H1 (cell line): ENCODE data around the gene CHST1. TPM values are rescaled to one million over a fixed set of nuclear protein-coding genes. Genes with fewer than 3 reads are reported as not detected.

Source experiments
- CTCF ChIA-PET: fragments of 300-600 bp; sonication (Branson Sonifier 250); formaldehyde crosslinking; loops from one replicate; lab custom pipeline; 2021; ENCODE audit not compliant: partially characterized antibody; lab: Charles Lee
- POLR2A ChIA-PET: fragments of 300-600 bp; sonication (Branson Sonifier 250); formaldehyde crosslinking; loops from one replicate; lab custom pipeline; 2021; ENCODE audit warnings: inconsistent platforms; ENCODE audit not compliant: partially characterized antibody; lab: Charles Lee
- DNase-seq, 2 experiments: peaks; one replicate each; pipeline versions ENCODE4 v3.0.0 to v3.0.0-alpha.2; 2010 to 2022; ENCODE audit warnings: low spot score in 2 of 2, low read depth in 1 of 2, mixed read lengths in 1 of 2
- FAIRE-seq: peaks from 2 replicates; lab custom pipeline; 2011; peaks lifted over from hg19 to GRCh38; lab: Jason Lieb, UNC
- H2AFZ ChIP-seq: 2 replicates; pipeline ENCODE4 v1.8.1; 2012; ENCODE audit warnings: low read length, inconsistent platforms
- H2AK5ac ChIP-seq: 2 replicates; pipeline ENCODE4 v1.6.1; 2013; ENCODE audit warnings: low read depth, low read length
- H2BK120ac ChIP-seq: replicated peaks from 2 replicates; pipeline ENCODE3; 2013; ENCODE audit warnings: low read depth, low read length, inconsistent platforms
- H2BK12ac ChIP-seq: 2 replicates; pipeline ENCODE4 v1.6.1; 2013; ENCODE audit warnings: low read depth, low read length
- H2BK15ac ChIP-seq: 2 replicates; pipeline ENCODE4 v1.6.1; 2013; ENCODE audit warnings: low read length
- H2BK20ac ChIP-seq: 2 replicates; pipeline ENCODE4 v1.6.1; 2013; ENCODE audit warnings: low read length
- H2BK5ac ChIP-seq: 2 replicates; pipeline ENCODE4 v1.6.1; 2013; ENCODE audit warnings: low read depth, low read length
- H3K14ac ChIP-seq: 2 replicates; pipeline ENCODE4 v1.6.1; 2013; ENCODE audit warnings: inconsistent platforms; ENCODE audit not compliant: insufficient read length
- H3K18ac ChIP-seq: 2 replicates; pipeline ENCODE4 v1.6.1; 2013; ENCODE audit warnings: low read length; ENCODE audit errors: extremely low read depth
- H3K23ac ChIP-seq: 2 replicates; pipeline ENCODE4 v1.6.1; 2013; ENCODE audit warnings: inconsistent platforms; ENCODE audit not compliant: insufficient read length
- H3K23me2 ChIP-seq: 2 replicates; pipeline ENCODE4 v1.6.1; 2013; ENCODE audit warnings: low read depth, low read length
- H3K27ac ChIP-seq: 2 replicates; pipeline ENCODE4 v1.6.1; 2011; ENCODE audit warnings: low read depth, low read length, inconsistent platforms
- H3K27me3 ChIP-seq, 4 experiments: replicated peaks in 1 of 4; 1 replicate in 1 of 4; 2 replicates in 3 of 4; pipeline versions ENCODE4 v1.6.1 to v1.8.1; 2011 to 2013; ENCODE audit warnings: low read length in 3 of 4, mild to moderate bottlenecking in 3 of 4, inconsistent platforms in 2 of 4, mixed read lengths in 2 of 4, moderate library complexity in 1 of 4; ENCODE audit not compliant: control insufficient read depth in 3 of 4, insufficient read depth in 3 of 4; ENCODE audit errors: extremely low read depth in 1 of 4
- H3K36me3 ChIP-seq, 4 experiments: 2 replicates each; pipeline versions ENCODE4 v1.6.1 to v1.8.1; 2011 to 2013; ENCODE audit warnings: mild to moderate bottlenecking in 4 of 4, low read length in 3 of 4, moderate library complexity in 2 of 4, control low read depth in 1 of 4, inconsistent platforms in 1 of 4; ENCODE audit not compliant: insufficient read depth in 4 of 4, control insufficient read depth in 2 of 4
- H3K4ac ChIP-seq: replicated peaks from 2 replicates; pipeline ENCODE3; 2013; ENCODE audit warnings: low read length, low read depth, mixed read lengths, inconsistent platforms; ENCODE audit not compliant: insufficient read length
- H3K4me1 ChIP-seq, 4 experiments: replicated peaks in 1 of 4; 1 replicate in 1 of 4; 2 replicates in 3 of 4; pipeline versions ENCODE4 v1.6.1 to v1.8.1; 2011 to 2013; ENCODE audit warnings: low read length in 3 of 4, inconsistent platforms in 2 of 4, mixed read lengths in 1 of 4; ENCODE audit not compliant: insufficient read depth in 4 of 4, control insufficient read depth in 3 of 4
- H3K4me2 ChIP-seq, 2 experiments: 2 replicates each; pipeline versions ENCODE4 v1.6.1 to v1.8.1; 2011 to 2013; ENCODE audit warnings: low read depth in 2 of 2, low read length in 2 of 2, control low read depth in 1 of 2, inconsistent platforms in 1 of 2, mild to moderate bottlenecking in 1 of 2; ENCODE audit not compliant: insufficient read depth in 1 of 2
- H3K4me3 ChIP-seq, 4 experiments: fragments of 200-600, 300-600 bp in 1 of 4; sonication (generic), shearing (Covaris generic), sonication (Bioruptor Twin) in 1 of 4; 2 replicates each; pipeline versions ENCODE4 v1.5.1 to v1.8.1; 2011 to 2016; ENCODE audit warnings: low read length in 4 of 4, low read depth in 3 of 4, control low read depth in 2 of 4, inconsistent platforms in 2 of 4, mild to moderate bottlenecking in 2 of 4, mixed read lengths in 1 of 4, moderate library complexity in 1 of 4; ENCODE audit not compliant: insufficient read depth in 2 of 4; ENCODE audit errors: extremely low read depth in 1 of 4
- H3K56ac ChIP-seq: replicated peaks from 2 replicates; pipeline ENCODE3; 2013; ENCODE audit warnings: low read depth, mild to moderate bottlenecking, mixed read lengths, low read length, inconsistent platforms; ENCODE audit not compliant: insufficient read length
- H3K79me1 ChIP-seq: 2 replicates; pipeline ENCODE4 v1.6.1; 2013; ENCODE audit warnings: low read depth, low read length, control low read depth
- H3K79me2 ChIP-seq, 2 experiments: 2 replicates each; pipeline versions ENCODE4 v1.6.1 to v1.8.1; 2012 to 2013; ENCODE audit warnings: low read length in 2 of 2, mild to moderate bottlenecking in 2 of 2, inconsistent platforms in 1 of 2; ENCODE audit not compliant: insufficient read depth in 2 of 2, control insufficient read depth in 1 of 2
- H3K9ac ChIP-seq, 4 experiments: replicated peaks in 1 of 4; 1 replicate in 1 of 4; 2 replicates in 3 of 4; pipeline versions ENCODE4 v1.6.1 to v1.8.1; 2011 to 2013; ENCODE audit warnings: low read depth in 3 of 4, low read length in 3 of 4, control low read depth in 2 of 4, mild to moderate bottlenecking in 2 of 4, moderate library complexity in 2 of 4, inconsistent platforms in 1 of 4; ENCODE audit errors: extremely low read depth in 1 of 4
- H3K9me3 ChIP-seq, 2 experiments: 2 replicates each; pipeline versions ENCODE4 v1.6.1 to v1.8.1; 2012 to 2013; ENCODE audit warnings: mild to moderate bottlenecking in 2 of 2, moderate library complexity in 2 of 2, control low read depth in 1 of 2, inconsistent platforms in 1 of 2, low read depth in 1 of 2, low read length in 1 of 2, mixed read lengths in 1 of 2; ENCODE audit not compliant: insufficient read depth in 2 of 2
- H4K20me1 ChIP-seq, 2 experiments: replicated peaks in 1 of 2; 2 replicates each; pipeline versions ENCODE3 to v1.8.1; 2011 to 2013; ENCODE audit warnings: inconsistent platforms in 2 of 2, low read length in 2 of 2, mild to moderate bottlenecking in 1 of 2; ENCODE audit not compliant: insufficient read depth in 2 of 2, control insufficient read depth in 1 of 2
- H4K5ac ChIP-seq: 2 replicates; pipeline ENCODE4 v1.6.1; 2013; ENCODE audit warnings: low read length, low read depth, mixed read lengths, inconsistent platforms; ENCODE audit not compliant: insufficient read length
- H4K8ac ChIP-seq: 2 replicates; pipeline ENCODE4 v1.8.0; 2013; ENCODE audit warnings: mild to moderate bottlenecking, moderate library complexity, low read length, inconsistent platforms; ENCODE audit not compliant: insufficient read depth; ENCODE audit errors: extremely low read depth
- H4K91ac ChIP-seq: replicated peaks from 2 replicates; pipeline ENCODE3; 2013; ENCODE audit warnings: low read length, mixed read lengths, inconsistent platforms; ENCODE audit not compliant: insufficient read length
- BRCA1 ChIP-seq: IDR thresholded peaks from 2 replicates; pipeline ENCODE4 v1.6.1; 2012; ENCODE audit warnings: low read depth, low read length, improper control_type of control experiment
- CHD2 ChIP-seq: IDR thresholded peaks from 2 replicates; pipeline ENCODE4 v1.6.1; 2012; ENCODE audit warnings: low read length, improper control_type of control experiment
- POLR2AphosphoS5 ChIP-seq: IDR thresholded peaks from 2 replicates; pipeline ENCODE4 v1.6.1; 2011; ENCODE audit warnings: low read depth, low read length
- RAD21 ChIP-seq, 2 experiments: IDR thresholded peaks in 1 of 2; conservative IDR thresholded peaks in 1 of 2; 2 replicates each; pipeline ENCODE4 v1.6.1; 2011; ENCODE audit warnings: low read depth in 2 of 2, low read length in 2 of 2, improper control_type of control experiment in 1 of 2, inconsistent platforms in 1 of 2, mild to moderate bottlenecking in 1 of 2, moderate library complexity in 1 of 2
- SIX5 ChIP-seq: IDR thresholded peaks from 2 replicates; pipeline ENCODE4 v1.6.1; 2011; ENCODE audit warnings: mild to moderate bottlenecking, low read depth, low read length
- SP1 ChIP-seq: IDR thresholded peaks from 2 replicates; pipeline ENCODE4 v1.6.1; 2011; ENCODE audit warnings: low read depth, low read length
- SP2 ChIP-seq: IDR thresholded peaks from 2 replicates; pipeline ENCODE4 v1.6.1; 2012; ENCODE audit warnings: mild to moderate bottlenecking, low read length, inconsistent platforms
- SRF ChIP-seq: IDR thresholded peaks from 2 replicates; pipeline ENCODE4 v1.6.1; 2011; ENCODE audit warnings: mild to moderate bottlenecking, low read depth, low read length, moderate library complexity
- YY1 ChIP-seq: IDR thresholded peaks from 2 replicates; pipeline ENCODE4 v1.6.1; 2011; ENCODE audit warnings: low read depth, mild to moderate bottlenecking, low read length
- WGBS, 2 experiments: shearing (Covaris generic) in 1 of 2; methylation state at CpG; one replicate each; pipeline versions ENCODE4 v1.1.6 to v1.1.7; 2013 to 2015; ENCODE audit warnings: low lambda C conversion rate in 2 of 2, mixed read lengths in 2 of 2, inconsistent platforms in 1 of 2, low coverage in 1 of 2, missing lambda C conversion rate in 1 of 2; ENCODE audit not compliant: insufficient replicate concordance in 2 of 2, insufficient coverage in 1 of 2, insufficient read length in 1 of 2; ENCODE audit errors: extremely low coverage in 1 of 2, missing lambda C conversion rate in 1 of 2; 5-methylcytosine and 5-hydroxymethylcytosine counted together
- polyA plus RNA-seq, 7 experiments: library from polyadenylated mRNA; depleted of rRNA in 3 of 7; stranded (reverse) in 5 of 7; unstranded in 2 of 7; fragments of >200 nt in 5 of 7; fragments of 200-250 nt in 2 of 7; gene quantifications; 1 replicate in 5 of 7; 2 replicates in 1 of 7; 4 replicates in 1 of 7; pipeline versions ENCODE4 v1.2.1 to v1.2.3, GENCODE V29; 2011 to 2013; ENCODE audit warnings: missing spikeins in 2 of 7, mixed read lengths in 2 of 7
- total RNA-seq: library from RNA; stranded (reverse); fragmentation: NEBNext Ultra II Directional; extraction: Animal tissue kit (Norgen Biotek cat#: 25700); gene quantifications from 2 replicates; pipeline ENCODE4 v1.2.1, GENCODE V29; 2021
- TF ChIP-seq, protein P1 (sequence below): IDR thresholded peaks from 2 replicates; pipeline ENCODE4 v1.6.1; 2011; ENCODE audit warnings: low read length, improper control_type of control experiment
- TF ChIP-seq, protein P2 (sequence below): IDR thresholded peaks from 2 replicates; pipeline ENCODE4 v1.6.1; 2011; ENCODE audit warnings: low read depth, mild to moderate bottlenecking, low read length; ENCODE audit not compliant: insufficient read depth

Gene CHST1
- total and polyA plus RNA-seq, 2 of the 8 experiments (the other 6 are each of a cell fraction or from before 2014, with no cell fraction given), result 1.6 to 3.8 TPM

DNA sequence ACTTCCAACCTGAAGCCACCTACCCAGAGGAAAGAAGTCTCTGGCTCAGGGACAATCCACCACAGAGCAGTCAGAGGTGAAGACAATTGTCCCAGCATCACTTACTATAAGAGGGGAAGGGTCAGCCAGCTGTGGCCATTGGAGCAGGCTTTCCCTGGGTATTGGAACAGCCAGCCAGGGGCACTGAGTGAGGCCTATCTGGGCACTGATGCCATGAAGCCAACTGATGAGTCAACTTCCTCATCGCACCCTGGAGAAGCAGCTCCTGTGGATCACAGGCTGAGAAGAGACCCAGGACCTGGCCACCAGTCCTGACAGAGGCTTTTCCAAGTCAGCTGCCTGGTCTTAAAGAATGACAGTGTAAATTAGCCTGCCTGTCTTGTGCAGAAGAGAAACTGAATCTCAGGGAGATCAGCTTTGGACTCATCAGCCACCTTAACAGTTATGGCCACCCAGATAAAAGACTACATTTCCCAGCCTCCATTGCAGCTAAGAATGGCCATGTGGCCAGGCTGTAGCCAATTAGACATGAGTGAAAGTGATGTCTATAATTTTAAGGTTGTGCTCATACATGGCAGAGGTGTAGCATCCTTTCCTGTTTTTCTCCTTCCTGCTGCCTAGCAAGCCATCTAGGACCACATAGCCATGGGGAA, 19.0 kb downstream of the CHST1 start:
- Histone ChIP-seq H2AFZ (0 out of 2 replicates have a peak overlapping the region, but pooled peaks have one; percentile 57), H2AK5ac (no peak overlapping the region), H3K27me3 (peaks cover 0 to 2% (median 0%) of the 10 kb centered on the region in 4 experiments; a peak in 2 of 7 replicates), H2BK12ac (no peak overlapping the region), H3K23me2 (no peaks in the 10 kb centered on the region), H3K9ac (no peak overlapping the region), H2BK5ac (no peak overlapping the region), H3K4me3 (no peak overlapping the region), H3K79me1 (no peaks in the 10 kb centered on the region), H2BK120ac (no peak overlapping the region), H3K4me2 (no peak overlapping the region), H3K4me1 (peaks cover 0 to 5% (median 0%) of the 10 kb centered on the region in 4 experiments; a peak in 1 of 7 replicates), H3K23ac (no peak overlapping the region), H4K8ac (no peak overlapping the region), H3K4ac (no peak overlapping the region), H4K20me1 (no peaks in the 10 kb centered on the region), H4K91ac (no peak overlapping the region), H3K36me3 (no peaks in the 10 kb centered on the region), H3K14ac (no peak overlapping the region), H3K18ac (no peak overlapping the region), H2BK15ac (no peak overlapping the region), H3K27ac (no peak overlapping the region), H3K56ac (no peak overlapping the region), H2BK20ac (no peak overlapping the region), H3K79me2 (no peaks in the 10 kb centered on the region), H3K9me3 (no peaks in the 10 kb centered on the region), H4K5ac (no peak overlapping the region)
- 91% methylated on average over 1 of the region's 1 CpG; no CpG with 5 or more reads in 1 of the 2 experiments for WGBS, 2 experiments
- CTCF ChIA-PET, result interaction anchor here (1.0 to 6.4 kb wide), 5 partner anchors 9 to 275 kb away, joined by 3 to 40 read pairs (median 3); no protein-coding TSS in a partner anchor
- DNase-seq (no peak), FAIRE-seq (peak; percentile 71)
- POLR2A ChIA-PET, result interaction anchor here (1.5 kb wide), 1 partner anchor 8 kb away, joined by 6 read pairs; no protein-coding TSS in a partner anchor
- TF ChIP-seq SIX5 (peak; percentile 85), SP2 (no peak), YY1 (peak; percentile 96), POLR2AphosphoS5 (no peak), BRCA1 (no peak), SRF (no peak), RAD21 (IDR thresholded peaks at IDR 0.05 in 1 of 2, conservative IDR thresholded peaks at IDR 0.05 in 1 of 2; ENCODE audit: low read depth in 2 of 2, low read length in 2 of 2) (no peak), SP1 (peak; percentile 41; the same call in 1 of the 2 replicates), CHD2 (peak; percentile 48; the same call in 1 of the 2 replicates)
- TF ChIP-seq, protein P1, sequence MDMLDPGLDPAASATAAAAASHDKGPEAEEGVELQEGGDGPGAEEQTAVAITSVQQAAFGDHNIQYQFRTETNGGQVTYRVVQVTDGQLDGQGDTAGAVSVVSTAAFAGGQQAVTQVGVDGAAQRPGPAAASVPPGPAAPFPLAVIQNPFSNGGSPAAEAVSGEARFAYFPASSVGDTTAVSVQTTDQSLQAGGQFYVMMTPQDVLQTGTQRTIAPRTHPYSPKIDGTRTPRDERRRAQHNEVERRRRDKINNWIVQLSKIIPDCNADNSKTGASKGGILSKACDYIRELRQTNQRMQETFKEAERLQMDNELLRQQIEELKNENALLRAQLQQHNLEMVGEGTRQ, result peak; percentile 90
- TF ChIP-seq, protein P2, sequence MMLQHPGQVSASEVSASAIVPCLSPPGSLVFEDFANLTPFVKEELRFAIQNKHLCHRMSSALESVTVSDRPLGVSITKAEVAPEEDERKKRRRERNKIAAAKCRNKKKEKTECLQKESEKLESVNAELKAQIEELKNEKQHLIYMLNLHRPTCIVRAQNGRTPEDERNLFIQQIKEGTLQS, result peak; percentile 74
